WTC11 (cell line): Measurements from ENCODE around the gene FRMD4A. TPM values are rescaled to one million over a fixed set of nuclear protein-coding genes. Genes with fewer than 3 reads are reported as not detected.
A peak's percentile ranks its signal among the peaks of the same experiment; 100 is the strongest.

Experiments used
- ATAC-seq: fragments of 200-7000 bp; cut with Tn5 transposase; 2 replicates; pipeline ENCODE4 v1.10.0; 2021; ENCODE audit warnings: mild to moderate bottlenecking, moderate library complexity
- CTCF ChIA-PET: fragments of 300-600 bp; sonication (Branson Sonifier 250); formaldehyde crosslinking; loops from one replicate; lab custom pipeline; 2021; ENCODE audit warnings: antibody characterized with exemption; lab: Charles Lee
- POLR2A ChIA-PET: fragments of 350-600 bp; sonication (Branson Sonifier 250); formaldehyde crosslinking; loops from one replicate; lab custom pipeline; 2021; ENCODE audit warnings: antibody characterized with exemption; lab: Charles Lee
- DNase-seq: peaks from one replicate; pipeline ENCODE4 v3.0.0; 2021; ENCODE audit warnings: low spot score
- H3K27ac Mint-ChIP-seq: 2 replicates; pipeline ENCODE4 v1.8.0; 2021; ENCODE audit warnings: mixed read lengths
- H3K27me3 Mint-ChIP-seq: 2 replicates; pipeline ENCODE4 v1.8.0; 2021; ENCODE audit warnings: low read depth, mild to moderate bottlenecking, moderate library complexity, mixed read lengths
- H3K36me3 Mint-ChIP-seq: 2 replicates; pipeline ENCODE4 v1.8.0; 2021; ENCODE audit warnings: mixed read lengths
- H3K4me1 Mint-ChIP-seq: 2 replicates; pipeline ENCODE4 v1.8.0; 2022; ENCODE audit warnings: mixed read lengths
- H3K4me3 Mint-ChIP-seq: 2 replicates; pipeline ENCODE4 v1.8.0; 2021; ENCODE audit warnings: mild to moderate bottlenecking, moderate library complexity, mixed read lengths
- H3K9me3 Mint-ChIP-seq: 2 replicates; pipeline ENCODE4 v1.8.0; 2021; ENCODE audit warnings: mixed read lengths
- CBFB ChIP-seq: sonication (generic); formaldehyde crosslinking; IDR thresholded peaks from 2 replicates; pipeline ENCODE4 v1.8.1; 2022; ENCODE audit warnings: mild to moderate bottlenecking, low read depth, missing genetic modification reagents
- ETV6 ChIP-seq: sonication (generic); formaldehyde crosslinking; IDR thresholded peaks from 2 replicates; pipeline ENCODE4 v1.8.1; 2022; ENCODE audit warnings: mild to moderate bottlenecking, missing genetic modification reagents
- FOXP1 ChIP-seq: sonication (generic); formaldehyde crosslinking; IDR thresholded peaks from 2 replicates; pipeline ENCODE4 v1.8.0; 2022; ENCODE audit warnings: missing genetic modification reagents, mild to moderate bottlenecking, moderate library complexity, borderline replicate concordance
- GRHL2 ChIP-seq: fragments of 250-450 bp; sonication (Bioruptor Pico); IDR thresholded peaks from 2 replicates; pipeline ENCODE4 v1.8.0; 2022; ENCODE audit warnings: mild to moderate bottlenecking, moderate library complexity; ENCODE audit not compliant: insufficient replicate concordance, severe bottlenecking
- JAZF1 ChIP-seq: fragments of 250-450 bp; sonication (Bioruptor Pico); IDR thresholded peaks from 2 replicates; pipeline ENCODE4 v1.9.0; 2021; ENCODE audit warnings: moderate library complexity, mild to moderate bottlenecking, inconsistent platforms
- JUN ChIP-seq: sonication (generic); formaldehyde crosslinking; IDR thresholded peaks from 2 replicates; pipeline ENCODE4 v1.8.0; 2023; ENCODE audit warnings: mild to moderate bottlenecking, missing genetic modification reagents
- KAT7 ChIP-seq: sonication (generic); formaldehyde crosslinking; IDR thresholded peaks from 2 replicates; pipeline ENCODE4 v1.8.1; 2023; ENCODE audit warnings: missing genetic modification reagents, mild to moderate bottlenecking, borderline replicate concordance
- MYBL2 ChIP-seq: sonication (generic); formaldehyde crosslinking; IDR thresholded peaks from 2 replicates; pipeline ENCODE4 v1.8.1; 2023; ENCODE audit warnings: mild to moderate bottlenecking, moderate library complexity, missing genetic modification reagents
- SP1 ChIP-seq: sonication (generic); formaldehyde crosslinking; conservative IDR thresholded peaks from 2 replicates; pipeline ENCODE4 v1.8.1; 2022; ENCODE audit warnings: missing genetic modification reagents
- ZNF138 ChIP-seq: sonication (generic); formaldehyde crosslinking; conservative IDR thresholded peaks from 2 replicates; pipeline ENCODE4 v1.8.1; 2022; ENCODE audit warnings: mild to moderate bottlenecking, moderate library complexity, missing genetic modification reagents
- ZNF263 ChIP-seq: sonication (generic); formaldehyde crosslinking; IDR thresholded peaks from 2 replicates; pipeline ENCODE4 v1.8.1; 2022; ENCODE audit warnings: low read depth, mild to moderate bottlenecking, moderate library complexity, missing genetic modification reagents
- ZNF396 ChIP-seq: fragments of 250-450 bp; sonication (Bioruptor Pico); IDR thresholded peaks from 2 replicates; pipeline ENCODE4 v1.8.0; 2021; ENCODE audit warnings: mild to moderate bottlenecking, moderate library complexity, borderline replicate concordance
- ZNF423 ChIP-seq: fragments of 250-450 bp; sonication (Bioruptor Pico); IDR thresholded peaks from 2 replicates; pipeline ENCODE4 v2.1.2; 2022; ENCODE audit warnings: mild to moderate bottlenecking, moderate library complexity
- total RNA-seq: library from RNA; stranded (reverse); gene quantifications from 3 replicates; pipeline ENCODE4 v1.2.3, GENCODE V29; 2021
- TF ChIP-seq, protein P1 (sequence below): fragments of 250-450 bp; sonication (Bioruptor Pico); conservative IDR thresholded peaks from 2 replicates; pipeline ENCODE4 v1.9.0; 2021; ENCODE audit warnings: mild to moderate bottlenecking
- TF ChIP-seq, protein P2 (sequence below): sonication (generic); formaldehyde crosslinking; IDR thresholded peaks from 2 replicates; pipeline ENCODE4 v1.8.0; 2022; ENCODE audit warnings: mild to moderate bottlenecking, missing genetic modification reagents
- TF ChIP-seq, protein P3 (sequence below): fragments of 250-450 bp; sonication (Bioruptor Pico); IDR thresholded peaks from 2 replicates; pipeline ENCODE4 v1.9.0; 2021; ENCODE audit warnings: mild to moderate bottlenecking
- TF ChIP-seq, protein P4 (sequence below): sonication (generic); formaldehyde crosslinking; IDR thresholded peaks from 2 replicates; pipeline ENCODE4 v1.8.1; 2023; ENCODE audit warnings: mild to moderate bottlenecking, missing genetic modification reagents
- TF ChIP-seq, protein P5 (sequence below): sonication (generic); formaldehyde crosslinking; IDR thresholded peaks from 2 replicates; pipeline ENCODE4 v1.8.1; 2022; ENCODE audit warnings: mild to moderate bottlenecking, moderate library complexity, missing genetic modification reagents
- TF ChIP-seq, protein P6 (sequence below): sonication (generic); formaldehyde crosslinking; IDR thresholded peaks from 2 replicates; pipeline ENCODE4 v1.8.0; 2023; ENCODE audit warnings: missing genetic modification reagents
- TF ChIP-seq, protein P7 (sequence below): sonication (generic); formaldehyde crosslinking; IDR thresholded peaks from 2 replicates; pipeline ENCODE4 v1.8.0; 2022; ENCODE audit warnings: mild to moderate bottlenecking, missing genetic modification reagents
- TF ChIP-seq, protein P8 (sequence below): sonication (generic); formaldehyde crosslinking; IDR thresholded peaks from 2 replicates; pipeline ENCODE4 v1.8.0; 2023; ENCODE audit warnings: missing genetic modification reagents, mild to moderate bottlenecking, borderline replicate concordance

The FRMD4A gene
- total RNA-seq, 1 experiment from 2014 or later: 35.5 TPM

DNA sequence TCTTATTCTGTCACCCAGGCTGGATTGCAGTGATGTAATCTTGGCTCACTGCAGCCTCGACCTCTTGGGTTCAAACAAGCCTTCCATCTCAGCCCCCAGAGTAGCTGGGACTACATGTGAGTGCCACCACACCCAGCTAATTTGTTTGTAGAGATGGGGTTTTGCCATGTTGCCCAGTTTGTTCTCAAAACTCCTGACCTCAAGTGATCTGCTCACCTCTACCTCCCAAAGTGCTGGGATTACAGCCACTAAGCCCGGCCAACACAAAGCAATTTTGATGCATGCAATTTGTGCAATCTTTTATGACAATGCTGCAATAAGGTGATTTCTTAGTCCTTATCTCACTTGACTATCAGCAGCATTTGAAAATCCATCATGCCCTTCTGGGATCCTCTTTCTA lies 333.1 kb downstream of the FRMD4A start:
- Mint-ChIP-seq H3K36me3 (no peaks in the 10 kb centered on the region), H3K4me3 (no peak overlapping the region), H3K4me1 (peaks cover 20% of the 10 kb centered on the region), H3K27me3 (no peaks in the 10 kb centered on the region), H3K27ac (no peak overlapping the region), H3K9me3 (peaks cover 14% of the 10 kb centered on the region; the same call in 1 of the 2 replicates)
- ATAC-seq (no peak), DNase-seq (no peak)
- CTCF ChIA-PET: no interaction called here
- POLR2A ChIA-PET: no interaction called here
- no peak for TF ChIP-seq ZNF396 (CRISPR knock-in tag)
- no peak for TF ChIP-seq KAT7 (CRISPR knock-in tag)
- TF ChIP-seq, protein P1, sequence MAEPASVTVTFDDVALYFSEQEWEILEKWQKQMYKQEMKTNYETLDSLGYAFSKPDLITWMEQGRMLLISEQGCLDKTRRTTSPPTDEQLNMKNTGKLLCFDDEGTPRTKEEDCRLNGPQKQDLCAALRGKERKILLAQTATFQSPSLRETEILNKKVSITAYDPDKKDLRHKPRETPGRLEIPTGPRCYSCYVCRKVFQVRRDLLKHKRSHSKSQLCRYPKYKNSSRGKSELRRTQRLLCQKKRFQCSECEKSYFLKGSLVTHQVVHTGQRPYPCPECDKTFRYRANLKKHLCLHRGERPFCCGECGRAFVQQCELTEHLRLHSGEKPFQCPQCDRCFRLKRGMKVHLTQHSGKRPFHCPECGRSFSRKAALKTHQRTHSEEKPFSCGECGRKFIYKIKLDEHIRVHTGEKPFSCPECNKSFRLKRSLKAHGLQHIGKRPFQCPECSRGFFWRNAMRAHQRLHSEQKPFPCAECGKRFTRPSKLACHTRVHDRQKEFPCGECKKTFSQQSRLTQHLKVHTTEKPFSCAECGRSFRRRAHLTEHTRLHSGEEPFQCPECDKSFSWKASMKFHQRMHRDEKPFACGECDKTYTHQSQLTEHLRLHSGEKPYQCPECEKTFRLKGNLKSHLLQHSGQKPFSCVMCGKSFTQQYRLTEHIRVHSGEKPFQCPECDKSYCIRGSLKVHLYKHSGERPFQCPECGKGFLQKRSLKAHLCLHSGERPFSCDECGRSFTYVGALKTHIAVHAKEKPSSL: no peak
- no peak for TF ChIP-seq GRHL2
- TF ChIP-seq ZNF423 (CRISPR knock-in tag): no peak
- TF ChIP-seq JAZF1 (CRISPR knock-in tag): no peak
- TF ChIP-seq, protein P2, sequence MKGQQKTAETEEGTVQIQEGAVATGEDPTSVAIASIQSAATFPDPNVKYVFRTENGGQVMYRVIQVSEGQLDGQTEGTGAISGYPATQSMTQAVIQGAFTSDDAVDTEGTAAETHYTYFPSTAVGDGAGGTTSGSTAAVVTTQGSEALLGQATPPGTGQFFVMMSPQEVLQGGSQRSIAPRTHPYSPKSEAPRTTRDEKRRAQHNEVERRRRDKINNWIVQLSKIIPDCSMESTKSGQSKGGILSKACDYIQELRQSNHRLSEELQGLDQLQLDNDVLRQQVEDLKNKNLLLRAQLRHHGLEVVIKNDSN (CRISPR knock-in tag): no peak
- TF ChIP-seq, protein P3, sequence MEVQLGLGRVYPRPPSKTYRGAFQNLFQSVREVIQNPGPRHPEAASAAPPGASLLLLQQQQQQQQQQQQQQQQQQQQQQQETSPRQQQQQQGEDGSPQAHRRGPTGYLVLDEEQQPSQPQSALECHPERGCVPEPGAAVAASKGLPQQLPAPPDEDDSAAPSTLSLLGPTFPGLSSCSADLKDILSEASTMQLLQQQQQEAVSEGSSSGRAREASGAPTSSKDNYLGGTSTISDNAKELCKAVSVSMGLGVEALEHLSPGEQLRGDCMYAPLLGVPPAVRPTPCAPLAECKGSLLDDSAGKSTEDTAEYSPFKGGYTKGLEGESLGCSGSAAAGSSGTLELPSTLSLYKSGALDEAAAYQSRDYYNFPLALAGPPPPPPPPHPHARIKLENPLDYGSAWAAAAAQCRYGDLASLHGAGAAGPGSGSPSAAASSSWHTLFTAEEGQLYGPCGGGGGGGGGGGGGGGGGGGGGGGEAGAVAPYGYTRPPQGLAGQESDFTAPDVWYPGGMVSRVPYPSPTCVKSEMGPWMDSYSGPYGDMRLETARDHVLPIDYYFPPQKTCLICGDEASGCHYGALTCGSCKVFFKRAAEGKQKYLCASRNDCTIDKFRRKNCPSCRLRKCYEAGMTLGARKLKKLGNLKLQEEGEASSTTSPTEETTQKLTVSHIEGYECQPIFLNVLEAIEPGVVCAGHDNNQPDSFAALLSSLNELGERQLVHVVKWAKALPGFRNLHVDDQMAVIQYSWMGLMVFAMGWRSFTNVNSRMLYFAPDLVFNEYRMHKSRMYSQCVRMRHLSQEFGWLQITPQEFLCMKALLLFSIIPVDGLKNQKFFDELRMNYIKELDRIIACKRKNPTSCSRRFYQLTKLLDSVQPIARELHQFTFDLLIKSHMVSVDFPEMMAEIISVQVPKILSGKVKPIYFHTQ (CRISPR knock-in tag): no peak
- TF ChIP-seq, protein P4, sequence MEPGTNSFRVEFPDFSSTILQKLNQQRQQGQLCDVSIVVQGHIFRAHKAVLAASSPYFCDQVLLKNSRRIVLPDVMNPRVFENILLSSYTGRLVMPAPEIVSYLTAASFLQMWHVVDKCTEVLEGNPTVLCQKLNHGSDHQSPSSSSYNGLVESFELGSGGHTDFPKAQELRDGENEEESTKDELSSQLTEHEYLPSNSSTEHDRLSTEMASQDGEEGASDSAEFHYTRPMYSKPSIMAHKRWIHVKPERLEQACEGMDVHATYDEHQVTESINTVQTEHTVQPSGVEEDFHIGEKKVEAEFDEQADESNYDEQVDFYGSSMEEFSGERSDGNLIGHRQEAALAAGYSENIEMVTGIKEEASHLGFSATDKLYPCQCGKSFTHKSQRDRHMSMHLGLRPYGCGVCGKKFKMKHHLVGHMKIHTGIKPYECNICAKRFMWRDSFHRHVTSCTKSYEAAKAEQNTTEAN (CRISPR knock-in tag): no peak
- no peak for TF ChIP-seq FOXP1 (CRISPR knock-in tag)
- no peak for TF ChIP-seq ZNF263 (CRISPR knock-in tag)
- no peak for TF ChIP-seq SP1 (CRISPR knock-in tag)
- no peak for TF ChIP-seq ZNF138
- TF ChIP-seq, protein P5, sequence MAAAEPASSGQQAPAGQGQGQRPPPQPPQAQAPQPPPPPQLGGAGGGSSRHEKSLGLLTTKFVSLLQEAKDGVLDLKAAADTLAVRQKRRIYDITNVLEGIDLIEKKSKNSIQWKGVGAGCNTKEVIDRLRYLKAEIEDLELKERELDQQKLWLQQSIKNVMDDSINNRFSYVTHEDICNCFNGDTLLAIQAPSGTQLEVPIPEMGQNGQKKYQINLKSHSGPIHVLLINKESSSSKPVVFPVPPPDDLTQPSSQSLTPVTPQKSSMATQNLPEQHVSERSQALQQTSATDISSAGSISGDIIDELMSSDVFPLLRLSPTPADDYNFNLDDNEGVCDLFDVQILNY (CRISPR knock-in tag): no peak
- TF ChIP-seq, protein P6, sequence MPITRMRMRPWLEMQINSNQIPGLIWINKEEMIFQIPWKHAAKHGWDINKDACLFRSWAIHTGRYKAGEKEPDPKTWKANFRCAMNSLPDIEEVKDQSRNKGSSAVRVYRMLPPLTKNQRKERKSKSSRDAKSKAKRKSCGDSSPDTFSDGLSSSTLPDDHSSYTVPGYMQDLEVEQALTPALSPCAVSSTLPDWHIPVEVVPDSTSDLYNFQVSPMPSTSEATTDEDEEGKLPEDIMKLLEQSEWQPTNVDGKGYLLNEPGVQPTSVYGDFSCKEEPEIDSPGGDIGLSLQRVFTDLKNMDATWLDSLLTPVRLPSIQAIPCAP (CRISPR knock-in tag): no peak

DNA sequence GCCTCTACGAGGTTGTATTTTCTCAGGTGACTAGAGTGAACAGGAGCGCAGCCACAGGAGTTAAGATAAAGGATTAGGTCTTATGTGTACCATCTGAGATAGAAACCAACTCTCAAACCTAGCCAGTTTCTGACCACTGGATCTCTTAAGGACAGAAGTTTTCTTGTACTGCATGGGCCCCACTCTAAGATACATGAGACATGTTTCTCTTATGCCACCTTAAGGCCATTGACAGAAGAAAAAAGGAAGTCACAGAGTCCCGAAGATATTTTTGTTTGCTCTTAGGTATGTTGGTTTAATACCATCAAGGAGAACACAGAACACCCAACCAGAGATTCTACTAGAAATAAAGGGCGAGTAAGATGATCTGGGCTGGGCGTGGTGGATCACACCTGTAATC lies 335.8 kb downstream of the FRMD4A start:
- Mint-ChIP-seq H3K4me3 (no peak overlapping the region), H3K9me3 (peaks cover 14% of the 10 kb centered on the region; the same call in 1 of the 2 replicates), H3K36me3 (no peaks in the 10 kb centered on the region), H3K4me1 (peaks cover 14% of the 10 kb centered on the region), H3K27me3 (no peaks in the 10 kb centered on the region), H3K27ac (peak overlapping the region; percentile 33; the same call in 1 of the 2 replicates)
- ATAC-seq (no peak), DNase-seq (no peak)
- CTCF ChIA-PET: no interaction called here
- POLR2A ChIA-PET: no interaction called here
- TF ChIP-seq, protein P7, sequence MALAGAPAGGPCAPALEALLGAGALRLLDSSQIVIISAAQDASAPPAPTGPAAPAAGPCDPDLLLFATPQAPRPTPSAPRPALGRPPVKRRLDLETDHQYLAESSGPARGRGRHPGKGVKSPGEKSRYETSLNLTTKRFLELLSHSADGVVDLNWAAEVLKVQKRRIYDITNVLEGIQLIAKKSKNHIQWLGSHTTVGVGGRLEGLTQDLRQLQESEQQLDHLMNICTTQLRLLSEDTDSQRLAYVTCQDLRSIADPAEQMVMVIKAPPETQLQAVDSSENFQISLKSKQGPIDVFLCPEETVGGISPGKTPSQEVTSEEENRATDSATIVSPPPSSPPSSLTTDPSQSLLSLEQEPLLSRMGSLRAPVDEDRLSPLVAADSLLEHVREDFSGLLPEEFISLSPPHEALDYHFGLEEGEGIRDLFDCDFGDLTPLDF (CRISPR knock-in tag): no peak
- TF ChIP-seq JUN (CRISPR knock-in tag) (no peak), MYBL2 (CRISPR knock-in tag) (no peak), ETV6 (CRISPR knock-in tag) (no peak), CBFB (no peak), JAZF1 (CRISPR knock-in tag) (no peak)
- TF ChIP-seq, protein P8, sequence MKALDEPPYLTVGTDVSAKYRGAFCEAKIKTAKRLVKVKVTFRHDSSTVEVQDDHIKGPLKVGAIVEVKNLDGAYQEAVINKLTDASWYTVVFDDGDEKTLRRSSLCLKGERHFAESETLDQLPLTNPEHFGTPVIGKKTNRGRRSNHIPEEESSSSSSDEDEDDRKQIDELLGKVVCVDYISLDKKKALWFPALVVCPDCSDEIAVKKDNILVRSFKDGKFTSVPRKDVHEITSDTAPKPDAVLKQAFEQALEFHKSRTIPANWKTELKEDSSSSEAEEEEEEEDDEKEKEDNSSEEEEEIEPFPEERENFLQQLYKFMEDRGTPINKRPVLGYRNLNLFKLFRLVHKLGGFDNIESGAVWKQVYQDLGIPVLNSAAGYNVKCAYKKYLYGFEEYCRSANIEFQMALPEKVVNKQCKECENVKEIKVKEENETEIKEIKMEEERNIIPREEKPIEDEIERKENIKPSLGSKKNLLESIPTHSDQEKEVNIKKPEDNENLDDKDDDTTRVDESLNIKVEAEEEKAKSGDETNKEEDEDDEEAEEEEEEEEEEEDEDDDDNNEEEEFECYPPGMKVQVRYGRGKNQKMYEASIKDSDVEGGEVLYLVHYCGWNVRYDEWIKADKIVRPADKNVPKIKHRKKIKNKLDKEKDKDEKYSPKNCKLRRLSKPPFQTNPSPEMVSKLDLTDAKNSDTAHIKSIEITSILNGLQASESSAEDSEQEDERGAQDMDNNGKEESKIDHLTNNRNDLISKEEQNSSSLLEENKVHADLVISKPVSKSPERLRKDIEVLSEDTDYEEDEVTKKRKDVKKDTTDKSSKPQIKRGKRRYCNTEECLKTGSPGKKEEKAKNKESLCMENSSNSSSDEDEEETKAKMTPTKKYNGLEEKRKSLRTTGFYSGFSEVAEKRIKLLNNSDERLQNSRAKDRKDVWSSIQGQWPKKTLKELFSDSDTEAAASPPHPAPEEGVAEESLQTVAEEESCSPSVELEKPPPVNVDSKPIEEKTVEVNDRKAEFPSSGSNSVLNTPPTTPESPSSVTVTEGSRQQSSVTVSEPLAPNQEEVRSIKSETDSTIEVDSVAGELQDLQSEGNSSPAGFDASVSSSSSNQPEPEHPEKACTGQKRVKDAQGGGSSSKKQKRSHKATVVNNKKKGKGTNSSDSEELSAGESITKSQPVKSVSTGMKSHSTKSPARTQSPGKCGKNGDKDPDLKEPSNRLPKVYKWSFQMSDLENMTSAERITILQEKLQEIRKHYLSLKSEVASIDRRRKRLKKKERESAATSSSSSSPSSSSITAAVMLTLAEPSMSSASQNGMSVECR (CRISPR knock-in tag): no peak
